COLO668 (cell line): ENCODE measurements around the gene RFC1.
"Not testable (repeated sequence)": the region's sequence is repeated elsewhere in the genome, so short reads cannot be mapped to it uniquely, and the experiment has no call there.

Source experiments
- DNase-seq: peaks from one replicate; lab custom pipeline; 2025; ENCODE audit not compliant: unreplicated experiment; lab: John Stamatoyannopoulos, UW

Gene RFC1

DNA sequence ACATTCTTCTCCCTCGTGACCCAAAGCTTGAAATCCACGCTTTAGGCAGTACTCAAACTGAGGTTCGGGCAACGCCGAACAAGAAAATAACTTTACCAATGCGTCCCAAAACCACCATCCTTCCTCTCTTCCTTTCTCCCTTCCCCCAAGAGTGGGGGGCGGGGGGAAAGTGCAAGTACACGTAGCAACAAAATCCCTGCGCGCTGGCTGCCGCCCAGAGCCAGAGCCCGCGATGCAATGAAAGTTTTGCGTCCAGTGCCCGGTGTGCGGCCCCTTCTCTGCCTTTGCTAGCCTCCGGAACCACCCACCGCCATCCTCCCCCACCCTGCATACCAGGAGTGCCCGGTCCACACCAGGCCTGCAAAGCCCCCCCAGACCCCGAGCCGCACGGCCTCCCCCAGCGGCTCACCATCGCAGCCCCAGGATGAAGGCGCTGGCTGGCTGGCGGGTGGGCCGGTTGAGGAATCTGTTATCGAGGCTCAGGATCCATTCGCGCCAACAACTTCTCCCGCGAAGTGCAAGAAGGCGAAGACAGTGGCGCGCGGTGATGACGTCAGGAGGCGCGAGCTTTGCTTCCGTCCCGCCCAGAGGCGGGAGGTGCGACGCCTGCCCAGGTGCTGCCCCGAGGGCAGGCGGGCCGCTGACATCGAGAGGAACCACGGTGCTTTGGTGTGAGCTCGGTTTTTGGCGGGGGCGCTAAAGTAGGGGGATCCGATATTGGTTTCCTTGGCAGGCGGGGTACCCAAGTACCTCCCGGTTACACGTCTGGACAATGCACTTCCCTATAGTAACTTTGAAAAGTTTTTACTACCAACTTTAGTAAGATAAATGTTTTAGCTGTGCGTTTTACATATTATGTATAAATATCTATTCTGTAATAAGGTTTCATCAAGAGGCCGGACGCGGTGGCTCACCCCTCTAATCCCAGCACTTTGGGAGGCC, at the start of gene RFC1:
Gene RFC1 (minus strand): TSS at position 533 of the 942 bp plus-strand sequence. CDS start 121 bp downstream, at position 412.
- DNase-seq: peak; percentile 97

DNA sequence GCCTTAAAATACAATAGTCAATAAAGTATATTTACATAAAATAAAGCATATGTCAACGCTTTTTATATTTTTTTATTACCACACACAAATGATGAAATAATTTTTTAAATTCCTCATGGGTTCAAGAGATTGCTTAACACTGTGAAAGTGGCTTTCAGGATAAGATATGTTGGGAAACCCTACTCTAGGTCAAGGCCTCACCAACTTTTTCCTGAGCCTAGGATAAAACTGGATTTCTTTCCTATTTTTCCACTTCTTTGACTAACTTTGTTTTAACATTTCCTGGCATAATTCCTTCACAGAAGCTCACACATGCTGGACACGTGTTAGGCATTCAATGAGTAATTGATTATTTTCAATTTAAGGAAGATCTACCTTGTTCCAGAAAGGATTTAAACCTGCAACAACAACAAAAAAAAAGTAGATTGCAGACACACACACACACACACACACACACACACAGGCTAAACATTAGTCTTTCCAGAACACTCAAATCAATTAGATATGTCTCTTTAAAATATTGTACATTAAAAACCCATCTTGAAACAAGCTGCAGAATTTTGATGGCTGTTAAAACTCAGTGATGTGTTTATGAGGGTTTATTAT, 49.6 kb upstream of the RFC1 start:
- DNase-seq: no peak

GRCh38 chr4:39411561-39411960, 45.4 kb upstream of the RFC1 start:
- DNase-seq: not testable (repeated sequence)

DNA sequence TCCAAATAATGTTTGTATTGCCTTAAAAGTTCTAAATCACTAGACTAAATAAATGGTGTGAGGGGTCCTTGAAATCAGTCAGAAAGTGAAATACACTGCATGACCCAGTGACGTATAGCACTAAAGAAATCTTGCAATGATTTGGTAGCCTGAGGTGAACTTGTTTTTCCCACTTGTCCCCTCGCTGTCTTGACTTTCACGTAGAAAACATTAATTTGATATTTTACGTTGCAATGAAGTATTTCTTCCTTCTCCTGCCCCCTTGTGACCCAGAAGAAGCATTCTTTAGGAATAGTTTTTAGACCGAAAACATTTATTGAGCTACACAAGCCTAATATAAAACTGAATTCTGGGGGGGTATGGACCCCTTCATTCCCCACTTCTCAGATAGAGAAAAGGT, 44.3 kb upstream of the RFC1 start:
- no peak for DNase-seq

DNA sequence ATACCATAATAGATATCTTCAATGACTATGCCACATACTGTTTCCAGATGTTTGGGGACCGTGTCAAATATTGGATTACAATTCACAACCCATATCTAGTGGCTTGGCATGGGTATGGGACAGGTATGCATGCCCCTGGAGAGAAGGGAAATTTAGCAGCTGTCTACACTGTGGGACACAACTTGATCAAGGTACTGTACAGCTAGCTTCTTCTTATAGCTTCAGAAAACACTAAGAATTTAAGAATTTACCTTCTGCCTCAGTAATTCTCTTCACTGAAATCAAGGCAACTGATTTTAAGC, 41.4 kb upstream of the RFC1 start:
- DNase-seq: no peak

DNA sequence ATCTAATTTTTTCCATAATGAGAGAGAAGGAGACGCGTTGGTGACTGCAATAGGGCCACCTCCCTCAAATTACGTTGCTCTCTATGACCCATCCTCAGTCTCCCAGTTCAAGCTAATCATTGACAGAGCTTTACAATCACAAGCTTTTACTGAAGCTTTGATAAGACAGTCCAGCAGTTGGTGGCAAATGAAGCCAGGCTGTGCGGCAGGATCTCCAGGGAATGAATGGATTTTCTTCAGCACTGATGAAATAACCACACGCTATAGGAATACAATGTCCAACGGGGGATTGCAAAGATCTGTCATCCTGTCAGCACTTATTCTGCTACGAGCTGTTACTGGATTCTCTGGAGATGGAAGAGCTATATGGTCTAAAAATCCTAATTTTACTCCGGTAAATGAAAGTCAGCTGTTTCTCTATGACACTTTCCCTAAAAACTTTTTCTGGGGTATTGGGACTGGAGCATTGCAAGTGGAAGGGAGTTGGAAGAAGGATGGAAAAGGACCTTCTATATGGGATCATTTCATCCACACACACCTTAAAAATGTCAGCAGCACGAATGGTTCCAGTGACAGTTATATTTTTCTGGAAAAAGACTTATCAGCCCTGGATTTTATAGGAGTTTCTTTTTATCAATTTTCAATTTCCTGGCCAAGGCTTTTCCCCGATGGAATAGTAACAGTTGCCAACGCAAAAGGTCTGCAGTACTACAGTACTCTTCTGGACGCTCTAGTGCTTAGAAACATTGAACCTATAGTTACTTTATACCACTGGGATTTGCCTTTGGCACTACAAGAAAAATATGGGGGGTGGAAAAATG, 40.8 kb upstream of the RFC1 start, which contains the start of gene KLB:
Gene KLB (plus strand): TSS at position 168 of the 821 bp plus-strand sequence. CDS start 20 bp downstream, at position 188.
- DNase-seq: no peak

DNA sequence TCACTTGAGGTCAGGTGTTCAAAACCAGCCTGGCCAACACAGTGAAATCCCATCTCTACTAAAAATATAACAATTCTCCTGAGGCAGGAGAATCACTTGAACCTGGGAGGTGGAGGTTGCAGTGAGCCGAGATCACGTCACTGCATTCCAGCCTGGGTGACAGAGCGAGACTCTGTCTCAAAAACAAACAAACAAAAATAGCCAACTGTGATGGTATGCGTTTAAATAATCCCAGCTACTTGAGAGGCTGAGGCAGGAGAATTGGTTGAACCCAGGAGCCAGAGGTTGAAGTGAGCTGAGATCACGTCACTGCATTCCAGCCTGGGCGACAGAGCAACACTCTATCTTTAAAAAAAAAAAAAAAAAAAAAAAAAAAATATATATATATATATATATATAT, 35.5 kb upstream of the RFC1 start:
- not testable (repeated sequence) for DNase-seq

GRCh38 chr4:39394706-39395105, 28.5 kb upstream of the RFC1 start:
- DNase-seq: peak; percentile 7

DNA sequence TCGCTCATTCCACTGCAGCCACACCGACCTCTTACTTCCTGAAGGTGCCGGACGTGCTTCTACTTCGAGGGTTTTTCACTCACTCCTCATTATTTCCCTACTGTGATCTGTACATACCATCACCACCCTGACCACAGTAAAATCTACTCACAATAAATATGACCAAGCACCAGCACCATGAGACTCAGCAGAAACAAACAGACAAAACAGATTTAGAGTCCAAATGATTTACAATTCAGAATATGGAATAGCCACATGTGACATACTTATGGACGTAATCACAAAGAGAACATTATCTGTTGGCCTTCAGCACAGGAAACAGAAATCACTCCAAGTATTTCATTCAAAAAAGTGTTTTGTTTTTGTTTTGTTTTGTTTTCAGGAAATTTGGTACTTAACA, 24.4 kb upstream of the RFC1 start:
- no peak for DNase-seq

- DNase-seq: no peak
Observed at GRCh38 chr4:39384563-39384962, 18.4 kb upstream of the RFC1 start.

DNA sequence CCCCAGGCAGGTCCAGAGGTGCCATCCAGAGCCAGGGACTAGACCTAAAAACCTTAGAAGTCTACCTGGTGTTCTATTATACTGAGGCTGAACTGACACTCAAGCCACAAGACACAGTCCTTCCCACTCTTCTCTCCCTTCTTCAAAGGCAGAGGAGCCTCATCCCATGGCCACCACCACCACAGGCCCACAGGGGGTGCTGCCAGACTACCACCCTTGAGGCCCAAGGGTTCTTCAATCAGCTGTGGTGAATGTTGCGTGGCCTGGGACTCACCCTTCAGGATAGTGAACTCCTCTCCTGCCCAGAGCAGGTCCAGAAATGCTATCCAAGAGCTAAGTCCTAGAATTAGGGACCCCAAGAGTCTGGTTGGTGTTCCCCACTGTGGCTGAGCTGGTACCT, 17.5 kb upstream of the RFC1 start:
- DNase-seq: no peak

DNA sequence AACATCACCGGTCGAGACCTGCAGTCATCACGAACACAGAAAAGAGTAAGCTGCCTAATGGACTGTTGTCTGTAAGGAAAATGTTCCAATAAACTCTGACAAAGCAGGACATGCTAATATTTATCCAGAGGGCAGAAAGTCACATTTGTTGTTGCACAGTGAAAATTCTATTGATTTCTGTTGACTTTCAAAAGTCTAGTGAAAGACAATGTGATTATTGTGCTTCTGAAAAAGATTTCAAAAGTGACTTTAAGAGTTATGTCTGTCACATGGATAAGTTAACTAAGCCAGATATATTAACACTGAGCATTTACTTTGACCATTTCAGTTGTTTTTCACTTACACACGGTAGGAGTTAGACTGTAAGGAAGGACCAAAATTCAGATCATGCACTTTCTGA, 9.3 kb upstream of the RFC1 start:
- no peak for DNase-seq

DNA sequence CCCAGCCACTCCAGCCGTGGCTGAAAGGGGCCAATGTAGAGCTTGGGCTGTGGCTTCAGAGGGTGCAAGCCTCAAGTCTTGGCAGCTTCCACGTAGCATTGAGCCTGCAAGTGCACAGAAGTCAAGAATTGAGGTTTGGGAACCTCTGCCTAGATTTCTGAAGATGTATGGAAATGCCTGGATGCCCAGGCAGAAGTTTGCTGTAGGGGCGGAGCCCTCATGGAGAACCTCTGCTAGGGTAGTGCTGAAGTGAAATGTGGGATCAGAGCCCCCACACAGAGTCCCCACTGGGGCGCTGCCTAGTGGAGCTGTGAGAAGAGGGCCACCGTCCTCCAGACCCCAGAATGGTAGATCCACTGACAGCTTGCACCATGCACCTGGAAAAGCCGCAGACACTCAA, 5.0 kb upstream of the RFC1 start:
- DNase-seq: not testable (repeated sequence)

GRCh38 chr4:39369301-39369700, 3.1 kb upstream of the RFC1 start:
- DNase-seq: no peak

GRCh38 chr4:39367166-39367565, 1.0 kb upstream of the RFC1 start:
- DNase-seq: no peak

DNA sequence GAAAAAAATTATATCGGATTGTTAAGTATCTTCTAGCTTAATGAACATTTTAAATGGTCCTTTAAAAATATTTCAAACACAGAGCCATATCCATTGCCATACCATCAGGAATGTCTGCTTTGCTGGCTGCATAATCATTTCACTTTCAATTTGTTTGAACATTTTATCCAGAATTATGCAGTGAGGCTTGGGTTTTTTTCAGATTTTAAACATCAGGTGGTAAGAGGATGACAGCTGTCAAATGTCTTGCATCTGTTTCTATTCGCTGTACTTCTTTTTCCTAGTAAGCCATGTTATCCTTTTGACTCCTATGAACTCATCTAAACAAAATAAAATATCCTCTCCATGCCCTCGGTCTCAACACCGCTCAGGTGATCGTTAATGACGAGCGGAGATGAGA, 802 bp downstream of the RFC1 start:
- DNase-seq: no peak

GRCh38 chr4:39363773-39364393, 2.3 kb downstream of the RFC1 start:
- no peak for DNase-seq

DNA sequence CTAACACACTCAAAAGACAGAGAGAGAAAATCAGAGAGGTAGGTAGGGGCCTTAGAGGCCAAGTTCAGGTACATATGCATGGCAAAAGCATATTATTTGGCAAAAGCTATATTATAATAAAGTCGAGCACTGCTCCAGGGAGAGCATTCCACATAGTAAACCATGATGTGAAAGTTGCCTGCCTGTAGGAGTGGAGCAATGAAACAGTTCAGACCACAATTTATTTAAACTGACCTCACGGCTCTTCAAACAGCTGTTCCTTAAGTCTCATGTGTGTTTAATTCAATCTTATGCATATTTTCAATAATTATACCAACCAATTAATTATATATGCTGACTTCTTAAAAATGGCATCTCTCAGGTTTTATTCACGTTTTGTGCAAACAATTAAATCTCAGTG, 3.3 kb downstream of the RFC1 start:
- DNase-seq: no peak

DNA sequence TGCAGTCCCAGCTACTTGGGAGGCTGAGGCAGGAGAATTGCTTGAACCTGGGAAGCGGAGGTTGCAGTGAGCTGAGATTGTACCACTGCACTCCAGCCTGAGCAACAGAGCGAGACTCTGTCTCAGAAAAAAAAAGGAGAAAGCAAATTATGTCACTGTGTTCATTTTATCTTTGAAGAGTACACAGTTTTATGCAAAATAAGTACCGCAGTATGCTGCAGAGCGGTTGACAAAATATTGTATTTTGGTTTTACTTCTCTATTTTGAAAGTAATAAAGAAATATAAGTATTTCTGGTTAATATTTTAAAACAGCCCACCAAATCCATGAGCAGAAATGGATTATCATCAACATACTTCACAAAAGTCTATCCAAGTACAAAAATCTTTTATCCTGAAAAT, 5.6 kb downstream of the RFC1 start:
- DNase-seq: not testable (repeated sequence)

DNA sequence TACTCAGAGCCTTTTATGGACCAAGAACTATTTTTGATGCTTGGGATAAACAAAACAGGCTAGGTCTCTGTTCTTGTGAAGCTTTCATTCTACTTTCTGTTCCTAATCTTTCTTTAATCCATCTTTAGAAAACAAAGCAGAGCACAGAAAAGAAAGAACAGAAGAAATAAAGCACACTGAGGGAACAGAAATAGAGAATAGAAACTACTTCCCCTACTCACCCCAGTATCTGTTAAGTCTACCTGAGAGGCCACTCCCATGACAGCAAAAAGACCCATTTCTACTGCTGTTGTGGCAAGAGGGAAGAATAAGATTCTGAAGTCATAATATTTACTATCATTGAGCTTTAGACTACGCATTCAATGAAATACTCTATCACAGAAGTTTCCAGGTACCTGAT, 9.2 kb downstream of the RFC1 start:
- DNase-seq: no peak

DNA sequence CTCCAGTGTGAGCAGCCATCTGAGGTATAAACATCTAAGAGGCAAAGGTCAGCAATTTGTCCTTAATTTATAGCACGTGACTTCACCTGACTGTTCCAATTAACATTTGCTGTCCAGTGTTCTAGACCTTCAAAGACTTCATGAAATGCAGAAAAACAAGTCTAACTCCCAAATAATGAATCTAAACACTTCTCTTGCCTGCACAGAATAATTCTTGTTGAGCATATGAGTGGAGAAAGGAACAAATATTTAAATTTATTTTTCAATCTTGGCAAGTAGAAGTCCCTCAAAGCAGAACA, 12.0 kb downstream of the RFC1 start:
- DNase-seq: no peak
